B cell (primary cell): ENCODE measurements around the gene NT5C. TPM values are rescaled to one million over a fixed set of nuclear protein-coding genes. Genes with fewer than 3 reads are reported as not detected.

Experiments
- ATAC-seq: fragments of 200-7000 bp; cut with Tn5 transposase; one replicate; pipeline ENCODE4 v1.10.0; 2021; ENCODE audit warnings: low read depth, mild to moderate bottlenecking, moderate number of reproducible peaks, moderate library complexity
- CTCF ChIA-PET: fragments of 350-600 bp; sonication (Branson Sonifier 250); formaldehyde crosslinking; loops from one replicate; lab custom pipeline; 2021; ENCODE audit warnings: antibody characterized with exemption, inconsistent platforms; lab: Charles Lee
- POLR2A ChIA-PET: fragments of 350-600 bp; sonication (Branson Sonifier 250); formaldehyde crosslinking; loops from one replicate; lab custom pipeline; 2021; ENCODE audit warnings: antibody characterized with exemption; lab: Charles Lee
- DNase-seq: peaks from one replicate; pipeline ENCODE4 v3.0.0; 2013
- H2AFZ ChIP-seq: 2 replicates; pipeline ENCODE4 v1.6.1; 2012; ENCODE audit warnings: mild to moderate bottlenecking, low read depth, low read length; ENCODE audit not compliant: insufficient read depth, poor library complexity, severe bottlenecking
- H3K27ac ChIP-seq, 2 donors: 1 replicate in 1 of 2; 2 replicates in 1 of 2; pipeline ENCODE4 v1.5.1; 2012 to 2013; ENCODE audit warnings: low read length in 2 of 2, mild to moderate bottlenecking in 2 of 2, moderate library complexity in 1 of 2
- H3K27me3 ChIP-seq, 4 experiments: fragments of 200-600 bp in 1 of 4; sonication (generic) in 1 of 4; replicated peaks in 1 of 4; 1 replicate in 2 of 4; 2 replicates in 2 of 4; pipeline versions ENCODE4 v1.6.1 to v1.7.0; 2013 to 2016; ENCODE audit warnings: low read length in 3 of 4, mild to moderate bottlenecking in 2 of 4, mixed read lengths in 1 of 4, moderate library complexity in 1 of 4; ENCODE audit not compliant: insufficient read depth in 4 of 4, control insufficient read depth in 3 of 4; ENCODE audit errors: control extremely low read depth in 1 of 4
- H3K36me3 ChIP-seq, 2 experiments: replicated peaks in 1 of 2; 1 replicate in 1 of 2; 2 replicates in 1 of 2; pipeline versions ENCODE4 v1.6.1 to v1.7.1; 2013; ENCODE audit warnings: low read length in 1 of 2; ENCODE audit not compliant: insufficient read depth in 2 of 2, control insufficient read depth in 1 of 2; ENCODE audit errors: control extremely low read depth in 1 of 2, extremely low read depth in 1 of 2
- H3K4me1 ChIP-seq, 2 donors: fragments of 200-600 bp in 1 of 2; sonication (generic) in 1 of 2; 1 replicate in 1 of 2; 2 replicates in 1 of 2; pipeline versions ENCODE4 v1.5.1 to v1.6.1; 2013 to 2017; ENCODE audit warnings: low read length in 2 of 2; ENCODE audit not compliant: control insufficient read depth in 2 of 2, insufficient read depth in 2 of 2
- H3K4me2 ChIP-seq: replicated peaks from 2 replicates; pipeline ENCODE3; 2012; ENCODE audit warnings: mild to moderate bottlenecking, low read depth, low read length; ENCODE audit not compliant: poor library complexity, severe bottlenecking
- H3K4me3 ChIP-seq, 5 experiments: fragments of 200-600 bp in 1 of 5; sonication (generic) in 1 of 5; 1 replicate in 3 of 5; 2 replicates in 2 of 5; pipeline versions ENCODE4 v1.5.1 to v1.7.0; 2011 to 2016; ENCODE audit warnings: low read length in 4 of 5, mild to moderate bottlenecking in 4 of 5, low read depth in 2 of 5, control low read depth in 1 of 5, moderate library complexity in 1 of 5; ENCODE audit not compliant: insufficient read depth in 1 of 5; ENCODE audit errors: control extremely low read depth in 1 of 5, extremely low read depth in 1 of 5
- H3K79me2 ChIP-seq: fragments of 200-600 bp; sonication (generic); one replicate; pipeline ENCODE4 v1.6.0; 2016; ENCODE audit warnings: low read length; ENCODE audit not compliant: control insufficient read depth, insufficient read depth
- H3K9ac ChIP-seq: fragments of 200-600 bp; sonication (generic); 2 replicates; pipeline ENCODE4 v1.6.1; 2017; ENCODE audit warnings: mild to moderate bottlenecking, low read length, moderate library complexity
- H3K9me3 ChIP-seq, 3 donors: one replicate each; pipeline versions ENCODE4 v1.6.1 to v1.7.1; 2013; ENCODE audit warnings: low read length in 2 of 3; ENCODE audit not compliant: control insufficient read depth in 2 of 3, insufficient read depth in 1 of 3; ENCODE audit errors: control extremely low read depth in 1 of 3
- H4K20me1 ChIP-seq: 2 replicates; pipeline ENCODE4 v1.6.0; 2012; ENCODE audit warnings: mild to moderate bottlenecking, low read length; ENCODE audit not compliant: insufficient read depth, control insufficient read depth, poor library complexity, severe bottlenecking
- H3K27ac Mint-ChIP-seq: one replicate; pipeline ENCODE4 v1.8.0; 2021; ENCODE audit warnings: mixed read lengths
- H3K27me3 Mint-ChIP-seq: one replicate; pipeline ENCODE4 v1.8.0; 2021; ENCODE audit warnings: mixed read lengths
- H3K4me1 Mint-ChIP-seq: one replicate; pipeline ENCODE4 v1.8.0; 2021; ENCODE audit warnings: mixed read lengths
- H3K4me3 Mint-ChIP-seq: one replicate; pipeline ENCODE4 v1.8.0; 2021; ENCODE audit warnings: mixed read lengths
- H3K9me3 Mint-ChIP-seq: one replicate; pipeline ENCODE4 v1.8.0; 2022; ENCODE audit warnings: mixed read lengths; ENCODE audit not compliant: insufficient read depth
- CTCF ChIP-seq: fragments of 200-600 bp; IDR thresholded peaks from one replicate; pipeline ENCODE4 v1.8.0; 2022; ENCODE audit warnings: antibody characterized with exemption, mild to moderate bottlenecking
- EZH2 ChIP-seq: IDR thresholded peaks from 2 replicates; pipeline ENCODE4 v1.6.1; 2012; ENCODE audit warnings: borderline replicate concordance, low read depth, mild to moderate bottlenecking, moderate library complexity, low read length; ENCODE audit not compliant: insufficient read depth, poor library complexity, severe bottlenecking
- WGBS: methylation state at CpG from one replicate; pipeline ENCODE4 v1.1.5; 2013; ENCODE audit warnings: missing lambda C conversion rate; ENCODE audit not compliant: insufficient coverage; 5-methylcytosine and 5-hydroxymethylcytosine counted together
- intact Hi-C: fragments of 100-400 bp; cut with micrococcal nuclease; formaldehyde crosslinking; loops from one replicate; pipeline ENCODE4 v1.10.0; 2022
- polyA plus RNA-seq: library from polyadenylated mRNA; depleted of rRNA; stranded (reverse); fragments of >200 nt; gene quantifications from 2 replicates; pipeline ENCODE4 v1.2.3, GENCODE V29; 2012
- total RNA-seq, 2 donors: library from RNA; stranded (reverse); fragments of 120-200 nt in 1 of 2; gene quantifications; 1 replicate in 1 of 2; 2 replicates in 1 of 2; pipeline versions ENCODE4 v1.2.3 to v1.2.4, GENCODE V29; 2013 to 2022

Gene NT5C
- total and polyA plus RNA-seq, 2 donors (not counting 1 experiment from before 2014, with no cell fraction given) = 98.9 to 184 TPM

- WGBS = 100% methylated on average over 5 of the region's 5 CpGs
- Histone ChIP-seq H3K27me3 (no peaks in the 10 kb centered on the region), H3K9ac (no peak overlapping the region), H3K4me2 (no peak overlapping the region), H4K20me1 (no peaks in the 10 kb centered on the region), H3K79me2 (peaks cover 4% of the 10 kb centered on the region), H3K9me3 (no peaks in the 10 kb centered on the region), H3K4me1 (no peaks in the 10 kb centered on the region), H3K27ac (no peak overlapping the region), H3K4me3 (no peak overlapping the region), H2AFZ (no peak overlapping the region), H3K36me3 (peaks cover 4 to 17% of the 10 kb centered on the region in 2 experiments)
- intact Hi-C loops = no loop called here
- TF ChIP-seq EZH2 (no peak), CTCF (no peak)
- Mint-ChIP-seq H3K27ac (no peak overlapping the region), H3K27me3 (no peaks in the 10 kb centered on the region), H3K4me3 (no peak overlapping the region), H3K4me1 (no peaks in the 10 kb centered on the region), H3K9me3 (no peaks in the 10 kb centered on the region)
- DNase-seq = no peak
- CTCF ChIA-PET = interaction anchor here (0.6 to 2.8 kb wide), 4 partner anchors 9 to 149 kb away, joined by 3 to 13 read pairs (median 4); no protein-coding TSS in a partner anchor
- POLR2A ChIA-PET = interaction anchor here (1.2 kb wide), 2 partner anchors 31 to 53 kb away, joined by 3 to 4 read pairs; partner anchors contain the start of gene NT5C
- ATAC-seq = no peak
These were observed 31.5 kb upstream of the NT5C start for GRCh38 chr17:75163074-75163473.

GRCh38 chr17:75160211-75160610 lies 28.7 kb upstream of the NT5C start:
- Histone ChIP-seq H3K4me3 (no peak overlapping the region), H3K27ac (no peak overlapping the region), H2AFZ (no peak overlapping the region), H3K4me1 (peaks cover 0 to 8% of the 10 kb centered on the region in 2 donors), H3K27me3 (no peaks in the 10 kb centered on the region), H4K20me1 (no peaks in the 10 kb centered on the region), H3K9ac (no peak overlapping the region), H3K79me2 (peaks cover 4% of the 10 kb centered on the region), H3K36me3 (no peaks in the 10 kb centered on the region), H3K9me3 (no peaks in the 10 kb centered on the region), H3K4me2 (no peak overlapping the region)
- ATAC-seq (no peak), DNase-seq (no peak)
- 100% methylated on average over 3 of the region's 5 CpGs for WGBS
- intact Hi-C loops = no loop called here
- ChIA-PET CTCF (interaction anchor here (0.7 to 0.8 kb wide), 2 partner anchors 10 to 46 kb away, joined by 3 to 4 read pairs; no protein-coding TSS in a partner anchor), POLR2A (no interaction called here)
- Mint-ChIP-seq H3K4me3 (no peak overlapping the region), H3K27me3 (no peaks in the 10 kb centered on the region), H3K4me1 (peaks cover 1% of the 10 kb centered on the region), H3K27ac (no peak overlapping the region), H3K9me3 (no peaks in the 10 kb centered on the region)
- TF ChIP-seq EZH2 = no peak
- TF ChIP-seq CTCF = no peak
